NCI-H2171 treated with DMSO at 0.1 percent for 48 hours (cell line): Measurements from ENCODE around the gene ATXN1.

Experiments
- DNase-seq: peaks from one replicate; lab custom pipeline; 2025; lab: John Stamatoyannopoulos, UW

Gene ATXN1

DNA sequence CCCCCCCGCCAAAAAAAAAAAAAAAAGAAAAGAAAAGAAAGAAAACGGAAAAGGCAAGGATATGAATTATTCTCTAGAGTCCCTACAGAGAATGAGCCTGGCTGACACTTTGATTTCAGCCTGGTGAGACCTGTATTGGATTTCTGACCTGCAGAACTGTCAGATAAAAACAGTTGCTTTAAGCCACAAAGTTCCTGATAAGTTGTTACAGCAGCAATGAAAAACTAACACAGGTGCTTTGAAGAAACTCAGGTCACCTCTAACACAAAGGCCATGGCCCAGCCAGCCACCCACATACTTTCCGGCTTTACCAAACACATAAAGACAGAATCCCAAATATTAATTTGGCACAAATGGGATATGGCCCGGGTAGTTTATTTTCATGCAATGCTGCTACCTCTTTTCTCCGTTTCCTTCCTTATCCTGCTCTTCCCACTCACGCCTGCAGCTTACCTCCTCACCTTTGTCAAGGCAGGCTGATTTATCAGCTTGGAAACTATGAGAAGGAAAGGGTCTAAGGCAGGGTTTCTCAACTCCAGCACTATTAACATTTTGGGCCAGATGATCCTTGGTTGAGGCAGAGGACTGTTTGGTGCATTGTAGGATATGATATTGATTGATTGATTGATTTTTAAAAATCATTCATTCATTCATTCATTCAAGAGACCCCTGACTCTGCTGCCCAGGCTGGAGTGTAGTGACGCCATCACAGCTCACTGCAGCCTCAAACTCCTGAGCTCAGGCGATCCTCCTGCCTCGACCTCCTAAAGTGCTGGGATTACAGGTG, 88.1 kb downstream of the ATXN1 start:
- DNase-seq: no peak

DNA sequence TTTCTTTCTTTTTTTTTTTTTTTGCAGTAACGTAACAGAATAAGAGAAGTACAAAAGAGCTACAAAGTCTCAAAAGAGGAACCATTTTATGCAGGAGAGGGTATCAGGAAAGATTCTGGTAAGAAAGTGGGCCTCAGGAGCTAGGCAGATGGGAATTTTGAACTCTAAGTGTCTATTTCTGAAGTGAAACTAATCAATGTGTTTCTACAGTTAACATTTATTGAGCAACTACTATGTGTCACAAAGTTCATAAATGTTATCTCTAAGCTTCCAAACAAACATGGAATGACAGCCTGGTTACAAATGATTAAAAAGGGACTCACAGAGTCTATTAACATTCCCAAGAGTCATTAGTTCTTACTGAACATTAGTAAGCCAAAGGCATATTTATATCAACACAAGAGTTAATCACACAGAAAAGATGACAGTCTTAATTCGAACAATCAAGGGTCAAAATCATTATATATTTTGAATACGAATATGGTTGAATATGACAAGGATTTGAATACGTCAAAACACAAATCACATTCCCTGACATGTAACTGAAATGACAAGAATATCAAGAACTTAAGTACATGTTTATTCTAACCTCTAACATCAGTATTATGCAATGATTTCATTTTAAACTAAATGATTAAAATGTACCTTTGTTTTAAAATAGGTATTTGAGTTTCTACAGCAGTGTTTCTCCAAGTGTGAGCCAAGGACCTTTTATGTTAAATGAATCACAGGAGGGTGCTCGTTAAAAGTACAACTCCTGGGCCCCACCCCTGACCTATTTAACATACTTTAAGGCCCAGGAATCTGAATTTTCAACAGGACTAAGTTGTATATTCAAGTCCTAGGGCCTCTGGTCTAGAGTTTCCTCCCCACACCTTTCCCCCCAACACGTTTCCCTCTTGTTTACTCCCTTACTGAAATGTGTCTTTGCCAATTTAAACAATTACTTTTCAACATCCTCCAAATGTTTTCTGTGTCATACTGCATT, 89.7 kb downstream of the ATXN1 start:
- DNase-seq: no peak

DNA sequence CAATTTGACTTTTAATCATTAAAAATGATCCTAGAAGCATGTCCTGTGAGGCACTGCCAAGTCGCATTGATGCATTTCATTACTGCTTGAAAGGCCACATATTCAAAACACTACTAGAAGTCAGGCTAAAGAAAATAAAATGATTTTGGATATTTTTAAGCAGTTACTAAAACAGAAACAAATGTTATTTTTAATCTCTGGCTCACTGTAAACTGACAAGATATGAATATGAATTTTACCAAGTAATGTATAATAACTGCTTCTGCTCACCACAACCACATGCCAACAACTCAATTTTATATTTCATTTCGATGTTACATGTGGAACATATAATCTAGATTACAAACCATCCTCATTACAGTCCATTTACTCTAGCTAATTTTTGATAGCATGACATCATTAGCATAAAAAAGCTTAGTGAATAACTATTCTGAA, 90.6 kb downstream of the ATXN1 start:
- DNase-seq: no peak

DNA sequence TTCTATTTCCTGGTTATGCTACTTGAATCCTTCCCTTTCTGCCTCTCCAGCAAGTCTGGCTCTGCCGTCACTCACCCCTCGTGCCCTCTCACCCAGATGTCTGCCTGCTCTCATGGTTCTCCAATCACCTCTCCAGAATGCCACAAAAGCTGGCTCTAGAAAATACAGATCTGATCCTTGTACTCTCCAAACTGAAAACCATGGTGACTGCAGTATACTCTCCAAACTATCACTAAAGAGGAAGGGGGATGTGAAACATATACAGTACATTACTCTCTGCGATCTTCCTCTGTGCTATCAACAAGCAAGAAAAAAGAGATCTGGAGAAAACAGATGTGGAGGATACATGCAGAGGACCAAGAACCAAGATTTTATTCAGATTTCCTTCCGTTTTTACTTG, 91.1 kb downstream of the ATXN1 start:
- no peak for DNase-seq

DNA sequence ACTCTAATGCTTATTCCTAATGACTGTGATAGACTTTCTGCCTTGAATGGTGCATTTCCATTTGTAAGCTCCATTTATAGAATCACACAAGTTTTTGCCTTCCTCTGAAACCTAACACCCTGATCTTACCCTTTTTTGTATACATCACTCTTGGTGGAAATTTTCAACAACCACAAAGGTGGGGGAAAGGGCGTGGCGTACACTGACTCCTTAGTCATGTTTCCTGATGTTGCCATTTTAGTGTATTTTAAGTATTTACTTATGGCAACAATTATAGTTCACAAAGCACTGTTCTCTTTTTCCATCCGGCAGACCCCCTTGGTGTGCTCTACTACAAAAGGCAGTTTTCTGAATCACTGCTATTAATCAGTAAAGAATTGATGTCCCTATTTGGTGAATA, 92.0 kb downstream of the ATXN1 start:
- no peak for DNase-seq

DNA sequence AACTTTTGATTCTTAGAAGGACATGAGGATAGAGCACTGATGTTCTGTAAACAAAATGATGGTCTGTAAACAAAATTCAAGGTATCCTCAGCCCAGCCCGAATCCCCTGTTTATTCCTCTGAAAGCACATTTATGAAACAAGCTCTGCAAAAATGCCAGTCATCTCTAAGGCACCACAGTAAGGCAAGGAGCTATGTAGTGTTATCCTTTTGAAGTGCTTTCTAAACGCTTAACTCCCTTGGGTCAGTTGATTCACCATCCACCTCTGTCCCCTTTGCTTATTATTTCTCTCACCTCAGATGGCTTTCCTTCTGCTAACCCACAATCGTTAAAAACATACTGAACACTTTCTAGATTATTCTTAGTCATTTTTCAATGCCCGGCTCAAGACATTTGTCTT, 93.8 kb downstream of the ATXN1 start:
- DNase-seq: no peak

DNA sequence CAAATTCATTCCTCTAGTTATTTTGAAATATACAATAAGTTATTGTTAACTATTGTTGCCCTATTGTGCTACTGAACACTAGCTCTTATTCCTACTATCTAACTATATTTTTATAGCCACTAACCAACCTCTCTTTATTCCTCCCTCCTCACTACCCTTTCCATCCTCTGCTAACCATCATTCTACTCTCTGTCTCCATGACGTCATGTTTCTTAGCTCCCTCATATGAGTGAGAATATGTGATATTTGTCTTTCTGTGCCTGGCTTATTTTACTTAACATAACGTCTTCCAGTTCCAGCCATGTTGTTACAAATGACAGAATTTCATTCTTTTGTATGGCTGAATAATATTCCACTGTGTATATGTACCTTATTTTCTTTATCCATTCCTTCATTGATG, 95.3 kb downstream of the ATXN1 start:
- no peak for DNase-seq

DNA sequence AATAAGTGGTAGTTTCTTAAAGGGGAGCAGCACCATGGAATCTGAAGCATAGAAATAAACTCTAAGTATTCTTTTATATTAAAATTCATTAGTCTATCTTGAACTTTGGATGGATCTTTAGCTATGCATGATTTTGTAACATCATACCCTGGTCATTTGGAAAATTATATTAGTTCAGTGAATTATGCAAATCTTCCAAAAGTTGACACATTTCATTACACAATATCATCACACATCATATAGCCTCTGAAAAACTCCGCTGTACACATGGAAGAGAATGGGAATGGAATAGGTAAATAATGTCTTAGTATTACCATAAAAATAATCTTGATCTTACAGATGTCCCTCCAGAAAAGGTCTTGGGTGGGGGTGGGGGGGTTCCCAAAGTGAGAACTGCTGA, 96.1 kb downstream of the ATXN1 start:
- no peak for DNase-seq

DNA sequence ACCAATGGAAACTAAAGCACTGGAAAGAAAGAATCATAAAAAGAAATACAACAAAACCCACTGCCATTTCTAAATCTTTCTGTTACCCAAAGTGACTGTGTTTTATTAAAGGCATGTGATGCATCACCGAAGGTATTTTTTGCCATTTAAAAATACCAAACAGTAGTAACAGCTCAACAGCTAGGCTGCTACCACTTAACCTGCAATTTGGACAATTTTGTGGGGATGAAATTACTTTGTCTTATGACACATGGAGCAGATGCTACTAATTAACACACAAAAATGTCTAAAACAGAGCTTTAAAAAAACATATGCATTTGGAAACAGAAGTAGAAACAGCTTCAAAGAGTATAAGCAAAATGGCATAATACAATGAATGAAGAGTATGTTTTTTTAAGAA, 97.4 kb downstream of the ATXN1 start:
- DNase-seq: no peak

DNA sequence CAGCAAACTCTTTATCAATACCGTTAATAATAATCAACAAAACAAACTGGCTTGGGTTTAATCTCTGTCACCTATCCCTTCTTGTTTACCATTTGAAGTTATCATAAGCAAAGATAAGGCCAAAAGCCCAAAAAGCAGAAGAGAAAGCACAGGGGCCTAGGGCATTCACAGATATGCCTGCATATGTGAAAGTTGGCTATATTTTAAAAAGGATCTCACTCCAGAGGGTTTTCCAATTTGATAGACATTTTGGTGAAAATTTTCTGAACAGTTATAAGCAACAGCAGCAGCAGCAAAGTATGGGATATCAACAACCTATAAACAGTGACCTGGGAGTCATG, 101.1 kb downstream of the ATXN1 start:
- no peak for DNase-seq

DNA sequence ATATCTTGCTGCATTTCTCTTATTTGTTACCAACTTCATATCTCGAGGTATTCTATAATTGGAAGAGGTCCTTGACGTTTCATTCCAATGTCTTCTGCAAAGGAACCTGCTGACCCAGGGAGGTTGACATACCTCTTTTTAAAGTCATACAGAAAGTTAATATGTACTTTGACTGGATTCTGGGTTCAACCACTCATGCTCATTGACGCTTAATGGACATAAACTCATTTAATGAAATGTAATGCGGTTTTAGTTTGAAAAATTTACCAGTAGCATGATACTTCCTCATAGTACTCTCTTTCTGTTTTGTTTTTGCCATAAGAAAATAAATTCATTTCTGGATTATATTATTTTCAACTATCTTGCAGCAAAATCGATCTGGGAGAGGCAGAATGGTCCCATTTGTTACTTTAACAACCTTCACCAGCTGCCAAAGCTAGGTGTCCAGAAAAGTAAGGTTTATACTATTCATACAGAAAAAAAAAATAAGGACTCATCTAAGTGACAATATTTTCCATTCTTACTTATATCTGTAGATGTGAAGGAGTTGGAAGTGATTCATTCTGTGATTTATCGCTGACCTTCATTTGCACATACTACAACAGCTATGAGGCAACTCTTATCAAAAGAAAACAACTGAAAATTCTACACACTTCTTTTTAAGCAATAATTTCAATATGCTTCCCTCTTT, 101.6 kb downstream of the ATXN1 start:
- no peak for DNase-seq

DNA sequence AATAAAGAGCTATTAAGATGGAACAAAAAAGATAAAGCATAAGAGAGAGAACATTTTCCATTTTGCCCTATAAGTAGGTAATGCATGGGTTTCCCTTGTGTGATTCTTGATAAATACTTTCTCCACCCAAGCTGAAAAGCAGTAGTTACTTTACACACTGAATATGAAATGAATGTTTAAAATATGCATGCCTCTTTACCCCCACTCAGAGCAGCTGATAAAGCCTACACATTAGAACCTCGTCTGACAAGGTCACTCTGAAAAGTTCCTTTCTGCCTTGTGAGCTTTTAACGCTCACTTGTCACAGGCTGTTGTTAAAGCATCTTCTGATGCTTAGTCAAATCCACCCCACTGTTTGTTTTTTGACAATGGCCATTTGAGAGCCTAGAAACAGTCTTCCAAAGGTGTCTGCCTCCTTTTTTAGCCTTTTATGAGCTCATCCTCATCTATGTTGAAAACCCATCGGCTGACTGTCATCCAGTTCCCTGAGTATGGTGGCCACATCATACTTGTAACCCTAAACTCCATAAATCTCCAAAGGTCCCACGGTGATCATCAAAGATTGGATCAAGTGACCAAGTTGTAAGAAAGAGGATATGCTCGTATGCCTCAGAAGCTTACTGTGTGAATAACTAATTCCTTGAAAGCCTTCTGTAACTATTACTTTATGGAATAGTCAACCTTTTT, 102.8 kb downstream of the ATXN1 start:
- DNase-seq: no peak

DNA sequence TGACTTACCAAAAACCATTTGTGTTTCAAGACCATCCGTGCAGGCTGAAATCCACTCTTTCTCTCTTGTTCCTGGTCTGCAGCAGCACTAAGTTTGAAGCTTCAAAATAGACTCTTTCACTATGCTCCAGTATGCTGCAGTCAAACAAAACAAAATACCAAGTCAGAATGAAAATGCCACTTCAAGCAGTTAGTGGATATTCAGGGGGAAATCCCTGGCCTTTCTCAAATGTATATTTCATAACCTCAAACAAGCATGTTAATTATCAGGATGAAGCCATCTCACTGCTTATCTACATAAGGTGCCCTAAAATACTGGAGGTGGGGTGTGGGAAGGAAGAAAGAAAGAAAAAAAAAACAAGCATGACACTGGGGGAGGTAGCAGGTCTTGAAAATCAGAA, 103.5 kb downstream of the ATXN1 start:
- no peak for DNase-seq

DNA sequence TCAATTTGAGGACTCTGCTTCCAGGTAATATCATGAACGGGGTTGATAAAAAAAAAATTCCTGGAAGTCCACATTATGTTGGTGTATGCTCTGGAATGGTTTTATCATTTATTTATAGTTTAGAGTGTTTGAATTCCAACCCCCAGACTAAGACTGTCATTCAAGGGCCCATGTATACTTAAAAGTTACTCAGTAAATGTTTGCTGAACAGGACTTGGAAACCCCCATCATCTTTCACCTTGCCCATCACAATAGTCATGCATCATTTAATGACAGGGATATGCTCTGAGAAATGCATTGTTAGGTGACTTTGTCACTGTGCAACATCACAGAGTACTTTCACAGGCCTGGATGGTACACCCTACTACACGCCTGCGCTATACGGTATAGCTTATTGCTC, 104.8 kb downstream of the ATXN1 start:
- no peak for DNase-seq

DNA sequence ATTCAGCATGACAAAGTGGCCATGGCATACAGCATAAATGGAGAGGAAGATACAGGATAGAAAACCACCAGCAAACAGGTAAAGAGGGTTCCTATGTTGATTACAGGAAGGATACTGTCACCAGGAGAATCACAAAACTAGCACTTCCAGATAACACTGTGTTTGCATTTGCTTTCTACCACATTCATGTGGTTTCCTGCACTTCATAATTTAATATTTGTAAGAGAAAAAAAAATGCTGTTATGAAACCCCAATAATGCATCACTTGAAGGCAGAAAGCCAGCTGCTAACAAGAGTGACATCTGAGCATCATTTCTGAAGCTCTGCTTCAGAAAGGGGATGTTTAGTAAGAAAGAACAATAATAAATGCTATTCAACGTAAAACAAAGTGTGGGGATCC, 106.6 kb downstream of the ATXN1 start:
- DNase-seq: no peak

DNA sequence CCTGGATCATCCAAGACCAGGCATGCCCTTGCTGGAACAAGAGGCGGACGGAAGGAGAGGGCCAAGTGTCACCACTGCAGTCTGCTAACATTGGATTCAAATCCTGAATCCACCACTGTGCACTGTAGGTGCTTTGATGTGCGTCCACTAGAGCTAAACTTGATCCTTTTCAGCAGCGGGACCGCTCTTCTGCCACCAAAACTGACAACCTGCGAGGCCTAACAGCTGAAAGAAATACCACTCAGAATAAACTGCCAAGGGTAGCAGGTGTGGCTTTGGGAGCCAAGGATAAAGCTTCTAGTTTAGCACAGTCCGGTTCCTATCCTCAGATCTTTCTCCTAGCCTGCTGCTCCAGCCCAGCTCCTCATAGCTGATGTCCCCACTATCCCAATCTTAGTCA, 108.0 kb downstream of the ATXN1 start:
- DNase-seq: no peak

DNA sequence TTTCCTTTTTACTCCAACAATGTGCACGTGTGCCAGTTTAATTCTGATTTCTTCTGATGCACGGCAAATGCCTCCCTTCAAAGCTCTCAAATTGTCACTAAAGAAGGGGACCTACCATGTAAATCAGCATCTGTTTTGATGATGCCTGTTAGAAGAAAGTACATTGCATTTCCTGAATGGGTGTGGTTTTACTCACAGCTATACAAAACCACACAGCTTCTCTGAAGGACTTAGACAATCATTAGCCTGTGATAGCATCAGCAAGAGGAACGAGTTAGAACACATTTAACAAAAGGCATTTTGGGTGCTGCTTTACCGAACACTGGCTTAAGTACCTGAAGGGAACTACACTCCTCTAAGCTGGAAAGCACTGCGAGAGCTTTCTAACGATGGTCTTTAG, 109.4 kb downstream of the ATXN1 start:
- no peak for DNase-seq

DNA sequence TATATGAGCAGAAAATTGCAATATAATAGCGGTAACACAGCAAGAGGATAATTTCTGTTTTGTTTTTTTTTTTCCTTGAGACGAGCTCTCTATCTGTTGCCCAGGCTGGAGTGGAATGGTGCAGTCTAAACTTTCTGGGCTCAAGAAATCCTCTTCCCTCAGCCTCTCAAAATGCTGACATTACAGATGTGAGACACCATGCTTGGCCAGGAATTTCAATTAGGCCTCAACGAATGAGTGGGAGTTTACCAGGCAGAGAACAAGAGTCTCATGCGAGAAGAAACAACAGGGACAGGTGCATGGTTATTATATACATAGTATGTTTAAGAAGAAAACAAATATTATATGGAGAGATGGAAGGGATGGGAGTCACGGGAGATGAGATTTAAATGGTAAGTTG, 111.4 kb downstream of the ATXN1 start:
- DNase-seq: no peak

DNA sequence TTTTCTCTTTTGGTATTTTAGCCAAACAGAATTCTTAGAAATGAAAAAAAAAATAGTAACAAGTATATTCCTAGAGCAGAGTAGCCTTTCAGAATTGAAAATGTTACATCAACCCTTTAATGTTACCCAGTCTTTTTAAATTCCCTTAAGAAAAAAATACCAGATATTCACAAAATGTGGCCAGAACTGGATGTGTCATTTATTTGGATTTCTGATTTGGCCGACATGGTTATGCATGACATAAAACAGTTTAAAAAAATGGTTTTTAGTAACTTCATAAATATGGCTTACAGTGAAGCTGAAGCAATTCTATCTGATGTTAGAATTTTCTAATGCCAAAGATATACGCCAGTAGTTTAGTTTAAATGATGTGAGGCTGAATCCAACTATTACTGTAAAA, 112.0 kb downstream of the ATXN1 start:
- no peak for DNase-seq

DNA sequence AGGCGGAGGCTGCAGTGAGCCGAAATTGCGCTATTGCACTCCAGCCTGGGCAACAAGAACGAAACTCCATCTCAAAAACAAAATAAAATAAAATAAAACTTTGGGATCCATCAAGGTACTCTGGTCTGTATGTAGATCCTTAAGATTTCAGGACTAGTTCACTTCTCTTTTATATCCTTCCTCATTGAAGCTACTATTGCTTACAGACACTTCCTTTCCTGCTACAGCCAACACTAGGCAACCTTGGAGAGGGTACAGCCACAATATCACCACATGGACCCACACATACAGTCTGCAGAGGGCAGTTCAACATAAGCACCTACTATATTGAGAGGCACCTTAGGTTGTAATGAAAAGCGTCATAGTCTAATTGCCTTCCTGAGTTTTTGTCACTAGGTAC, 113.3 kb downstream of the ATXN1 start:
- no peak for DNase-seq

DNA sequence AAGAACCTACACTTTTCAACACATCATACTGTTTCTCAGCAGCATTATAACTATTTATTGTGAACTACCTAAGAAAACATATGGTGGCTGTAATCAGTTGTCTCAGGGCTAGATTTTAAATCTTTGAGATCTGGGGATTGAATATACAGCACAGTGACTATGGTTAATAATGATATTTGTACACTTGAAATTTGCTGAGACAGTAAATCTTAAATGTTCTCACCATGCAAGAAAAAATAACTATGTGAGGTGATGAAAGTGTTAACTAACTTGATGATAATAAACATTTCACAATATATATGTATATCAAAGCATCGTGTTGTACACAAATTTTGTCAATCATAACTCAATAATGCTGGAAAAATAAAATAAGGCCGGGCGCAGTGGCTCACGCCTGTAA, 113.8 kb downstream of the ATXN1 start:
- DNase-seq: no peak
